H1 (cell line): ENCODE measurements around the gene SEMA5B. TPM values are rescaled to one million over a fixed set of nuclear protein-coding genes. Genes with fewer than 3 reads are reported as not detected.
A peak's percentile ranks its signal among the peaks of the same experiment; 100 is the strongest.

Experiments used
- CTCF ChIA-PET: fragments of 300-600 bp; sonication (Branson Sonifier 250); formaldehyde crosslinking; loops from one replicate; lab custom pipeline; 2021; ENCODE audit not compliant: partially characterized antibody; lab: Charles Lee
- POLR2A ChIA-PET: fragments of 300-600 bp; sonication (Branson Sonifier 250); formaldehyde crosslinking; loops from one replicate; lab custom pipeline; 2021; ENCODE audit warnings: inconsistent platforms; ENCODE audit not compliant: partially characterized antibody; lab: Charles Lee
- DNase-seq, 2 experiments: peaks; one replicate each; pipeline versions ENCODE4 v3.0.0 to v3.0.0-alpha.2; 2010 to 2022; ENCODE audit warnings: low spot score in 2 of 2, low read depth in 1 of 2, mixed read lengths in 1 of 2
- FAIRE-seq: peaks from 2 replicates; lab custom pipeline; 2011; peaks lifted over from hg19 to GRCh38; lab: Jason Lieb, UNC
- H2AFZ ChIP-seq: 2 replicates; pipeline ENCODE4 v1.8.1; 2012; ENCODE audit warnings: low read length, inconsistent platforms
- H2AK5ac ChIP-seq: 2 replicates; pipeline ENCODE4 v1.6.1; 2013; ENCODE audit warnings: low read depth, low read length
- H2BK120ac ChIP-seq: replicated peaks from 2 replicates; pipeline ENCODE3; 2013; ENCODE audit warnings: low read depth, low read length, inconsistent platforms
- H2BK12ac ChIP-seq: 2 replicates; pipeline ENCODE4 v1.6.1; 2013; ENCODE audit warnings: low read depth, low read length
- H2BK15ac ChIP-seq: 2 replicates; pipeline ENCODE4 v1.6.1; 2013; ENCODE audit warnings: low read length
- H2BK20ac ChIP-seq: 2 replicates; pipeline ENCODE4 v1.6.1; 2013; ENCODE audit warnings: low read length
- H2BK5ac ChIP-seq: 2 replicates; pipeline ENCODE4 v1.6.1; 2013; ENCODE audit warnings: low read depth, low read length
- H3K14ac ChIP-seq: 2 replicates; pipeline ENCODE4 v1.6.1; 2013; ENCODE audit warnings: inconsistent platforms; ENCODE audit not compliant: insufficient read length
- H3K18ac ChIP-seq: 2 replicates; pipeline ENCODE4 v1.6.1; 2013; ENCODE audit warnings: low read length; ENCODE audit errors: extremely low read depth
- H3K23ac ChIP-seq: 2 replicates; pipeline ENCODE4 v1.6.1; 2013; ENCODE audit warnings: inconsistent platforms; ENCODE audit not compliant: insufficient read length
- H3K23me2 ChIP-seq: 2 replicates; pipeline ENCODE4 v1.6.1; 2013; ENCODE audit warnings: low read depth, low read length
- H3K27ac ChIP-seq: 2 replicates; pipeline ENCODE4 v1.6.1; 2011; ENCODE audit warnings: low read depth, low read length, inconsistent platforms
- H3K27me3 ChIP-seq, 4 experiments: replicated peaks in 1 of 4; 1 replicate in 1 of 4; 2 replicates in 3 of 4; pipeline versions ENCODE4 v1.6.1 to v1.8.1; 2011 to 2013; ENCODE audit warnings: low read length in 3 of 4, mild to moderate bottlenecking in 3 of 4, inconsistent platforms in 2 of 4, mixed read lengths in 2 of 4, moderate library complexity in 1 of 4; ENCODE audit not compliant: control insufficient read depth in 3 of 4, insufficient read depth in 3 of 4; ENCODE audit errors: extremely low read depth in 1 of 4
- H3K36me3 ChIP-seq, 4 experiments: 2 replicates each; pipeline versions ENCODE4 v1.6.1 to v1.8.1; 2011 to 2013; ENCODE audit warnings: mild to moderate bottlenecking in 4 of 4, low read length in 3 of 4, moderate library complexity in 2 of 4, control low read depth in 1 of 4, inconsistent platforms in 1 of 4; ENCODE audit not compliant: insufficient read depth in 4 of 4, control insufficient read depth in 2 of 4
- H3K4ac ChIP-seq: replicated peaks from 2 replicates; pipeline ENCODE3; 2013; ENCODE audit warnings: low read length, low read depth, mixed read lengths, inconsistent platforms; ENCODE audit not compliant: insufficient read length
- H3K4me1 ChIP-seq, 4 experiments: replicated peaks in 1 of 4; 1 replicate in 1 of 4; 2 replicates in 3 of 4; pipeline versions ENCODE4 v1.6.1 to v1.8.1; 2011 to 2013; ENCODE audit warnings: low read length in 3 of 4, inconsistent platforms in 2 of 4, mixed read lengths in 1 of 4; ENCODE audit not compliant: insufficient read depth in 4 of 4, control insufficient read depth in 3 of 4
- H3K4me2 ChIP-seq, 2 experiments: 2 replicates each; pipeline versions ENCODE4 v1.6.1 to v1.8.1; 2011 to 2013; ENCODE audit warnings: low read depth in 2 of 2, low read length in 2 of 2, control low read depth in 1 of 2, inconsistent platforms in 1 of 2, mild to moderate bottlenecking in 1 of 2; ENCODE audit not compliant: insufficient read depth in 1 of 2
- H3K4me3 ChIP-seq, 4 experiments: fragments of 200-600, 300-600 bp in 1 of 4; sonication (generic), shearing (Covaris generic), sonication (Bioruptor Twin) in 1 of 4; 2 replicates each; pipeline versions ENCODE4 v1.5.1 to v1.8.1; 2011 to 2016; ENCODE audit warnings: low read length in 4 of 4, low read depth in 3 of 4, control low read depth in 2 of 4, inconsistent platforms in 2 of 4, mild to moderate bottlenecking in 2 of 4, mixed read lengths in 1 of 4, moderate library complexity in 1 of 4; ENCODE audit not compliant: insufficient read depth in 2 of 4; ENCODE audit errors: extremely low read depth in 1 of 4
- H3K56ac ChIP-seq: replicated peaks from 2 replicates; pipeline ENCODE3; 2013; ENCODE audit warnings: low read depth, mild to moderate bottlenecking, mixed read lengths, low read length, inconsistent platforms; ENCODE audit not compliant: insufficient read length
- H3K79me1 ChIP-seq: 2 replicates; pipeline ENCODE4 v1.6.1; 2013; ENCODE audit warnings: low read depth, low read length, control low read depth
- H3K79me2 ChIP-seq, 2 experiments: 2 replicates each; pipeline versions ENCODE4 v1.6.1 to v1.8.1; 2012 to 2013; ENCODE audit warnings: low read length in 2 of 2, mild to moderate bottlenecking in 2 of 2, inconsistent platforms in 1 of 2; ENCODE audit not compliant: insufficient read depth in 2 of 2, control insufficient read depth in 1 of 2
- H3K9ac ChIP-seq, 4 experiments: replicated peaks in 1 of 4; 1 replicate in 1 of 4; 2 replicates in 3 of 4; pipeline versions ENCODE4 v1.6.1 to v1.8.1; 2011 to 2013; ENCODE audit warnings: low read depth in 3 of 4, low read length in 3 of 4, control low read depth in 2 of 4, mild to moderate bottlenecking in 2 of 4, moderate library complexity in 2 of 4, inconsistent platforms in 1 of 4; ENCODE audit errors: extremely low read depth in 1 of 4
- H3K9me3 ChIP-seq, 2 experiments: 2 replicates each; pipeline versions ENCODE4 v1.6.1 to v1.8.1; 2012 to 2013; ENCODE audit warnings: mild to moderate bottlenecking in 2 of 2, moderate library complexity in 2 of 2, control low read depth in 1 of 2, inconsistent platforms in 1 of 2, low read depth in 1 of 2, low read length in 1 of 2, mixed read lengths in 1 of 2; ENCODE audit not compliant: insufficient read depth in 2 of 2
- H4K20me1 ChIP-seq, 2 experiments: replicated peaks in 1 of 2; 2 replicates each; pipeline versions ENCODE3 to v1.8.1; 2011 to 2013; ENCODE audit warnings: inconsistent platforms in 2 of 2, low read length in 2 of 2, mild to moderate bottlenecking in 1 of 2; ENCODE audit not compliant: insufficient read depth in 2 of 2, control insufficient read depth in 1 of 2
- H4K5ac ChIP-seq: 2 replicates; pipeline ENCODE4 v1.6.1; 2013; ENCODE audit warnings: low read length, low read depth, mixed read lengths, inconsistent platforms; ENCODE audit not compliant: insufficient read length
- H4K8ac ChIP-seq: 2 replicates; pipeline ENCODE4 v1.8.0; 2013; ENCODE audit warnings: mild to moderate bottlenecking, moderate library complexity, low read length, inconsistent platforms; ENCODE audit not compliant: insufficient read depth; ENCODE audit errors: extremely low read depth
- H4K91ac ChIP-seq: replicated peaks from 2 replicates; pipeline ENCODE3; 2013; ENCODE audit warnings: low read length, mixed read lengths, inconsistent platforms; ENCODE audit not compliant: insufficient read length
- CTCF ChIP-seq, 3 experiments: IDR thresholded peaks; 1 replicate in 2 of 3; 2 replicates in 1 of 3; pipeline versions ENCODE4 v1.5.1 to v1.6.1; 2011; ENCODE audit warnings: low read length in 3 of 3, mild to moderate bottlenecking in 3 of 3, inconsistent platforms in 2 of 3, low read depth in 1 of 3, moderate library complexity in 1 of 3; ENCODE audit not compliant: insufficient read depth in 1 of 3; ENCODE audit errors: control extremely low read depth in 1 of 3
- POLR2A ChIP-seq, 2 experiments: IDR thresholded peaks; 1 replicate in 1 of 2; 2 replicates in 1 of 2; pipeline ENCODE4 v1.6.1; 2011; ENCODE audit warnings: low read depth in 2 of 2, low read length in 2 of 2, mild to moderate bottlenecking in 2 of 2; ENCODE audit errors: control extremely low read depth in 1 of 2
- RAD21 ChIP-seq, 2 experiments: IDR thresholded peaks in 1 of 2; conservative IDR thresholded peaks in 1 of 2; 2 replicates each; pipeline ENCODE4 v1.6.1; 2011; ENCODE audit warnings: low read depth in 2 of 2, low read length in 2 of 2, improper control_type of control experiment in 1 of 2, inconsistent platforms in 1 of 2, mild to moderate bottlenecking in 1 of 2, moderate library complexity in 1 of 2
- WGBS, 2 experiments: shearing (Covaris generic) in 1 of 2; methylation state at CpG; one replicate each; pipeline versions ENCODE4 v1.1.6 to v1.1.7; 2013 to 2015; ENCODE audit warnings: low lambda C conversion rate in 2 of 2, mixed read lengths in 2 of 2, inconsistent platforms in 1 of 2, low coverage in 1 of 2, missing lambda C conversion rate in 1 of 2; ENCODE audit not compliant: insufficient replicate concordance in 2 of 2, insufficient coverage in 1 of 2, insufficient read length in 1 of 2; ENCODE audit errors: extremely low coverage in 1 of 2, missing lambda C conversion rate in 1 of 2; 5-methylcytosine and 5-hydroxymethylcytosine counted together
- polyA plus RNA-seq, 7 experiments: library from polyadenylated mRNA; depleted of rRNA in 3 of 7; stranded (reverse) in 5 of 7; unstranded in 2 of 7; fragments of >200 nt in 5 of 7; fragments of 200-250 nt in 2 of 7; gene quantifications; 1 replicate in 5 of 7; 2 replicates in 1 of 7; 4 replicates in 1 of 7; pipeline versions ENCODE4 v1.2.1 to v1.2.3, GENCODE V29; 2011 to 2013; ENCODE audit warnings: missing spikeins in 2 of 7, mixed read lengths in 2 of 7
- total RNA-seq: library from RNA; stranded (reverse); fragmentation: NEBNext Ultra II Directional; extraction: Animal tissue kit (Norgen Biotek cat#: 25700); gene quantifications from 2 replicates; pipeline ENCODE4 v1.2.1, GENCODE V29; 2021

The SEMA5B gene
- total and polyA plus RNA-seq, 2 of the 8 experiments (the other 6 are each of a cell fraction or from before 2014, with no cell fraction given), result 13.1 to 22.4 TPM

GRCh38 chr3:123036352-123037014, 8.9 kb upstream of the SEMA5B start:
- POLR2A ChIA-PET, result interaction anchor here (1.2 kb wide), 1 partner anchor 94 kb away, joined by 3 read pairs; no protein-coding TSS in a partner anchor
- CTCF ChIA-PET, result interaction anchor here (0.7 to 1.7 kb wide), 3 partner anchors 26 to 94 kb away, joined by 3 to 5 read pairs (median 5); no protein-coding TSS in a partner anchor
- H2BK15ac ChIP-seq, result no peak overlapping the region
- no peaks in the 10 kb centered on the region for H3K23me2 ChIP-seq
- H3K9ac ChIP-seq, result no peak overlapping the region
- no peak overlapping the region for H3K4me2 ChIP-seq
- TF ChIP-seq CTCF (IDR thresholded peaks at IDR 0.05; ENCODE audit: control extremely low read depth in 1 of 3, insufficient read depth in 1 of 3, low read depth in 1 of 3, low read length in 3 of 3) (peak in 1 of 3 experiments; percentile 6; a peak in 1 of 4 replicates), POLR2A (IDR thresholded peaks at IDR 0.05; ENCODE audit: control extremely low read depth in 1 of 2, low read depth in 2 of 2, low read length in 2 of 2) (no peak), RAD21 (IDR thresholded peaks at IDR 0.05 in 1 of 2, conservative IDR thresholded peaks at IDR 0.05 in 1 of 2; ENCODE audit: low read depth in 2 of 2, low read length in 2 of 2) (peak; percentile 19 to 31; a peak in 3 of 4 replicates)
- no peak overlapping the region for H2BK20ac ChIP-seq
- no peak overlapping the region for H3K18ac ChIP-seq
- H3K4me3 ChIP-seq, result no peak overlapping the region
- no peak overlapping the region for H3K23ac ChIP-seq
- no peak overlapping the region for H4K5ac ChIP-seq
- FAIRE-seq (no peak), DNase-seq (no peak)
- no peak overlapping the region for H4K8ac ChIP-seq
- H2BK12ac ChIP-seq, result no peak overlapping the region
- no peak overlapping the region for H2AK5ac ChIP-seq
- no peaks in the 10 kb centered on the region for H3K9me3 ChIP-seq
- no peaks in the 10 kb centered on the region for H3K36me3 ChIP-seq
- no peak overlapping the region for H3K56ac ChIP-seq
- H2BK120ac ChIP-seq, result no peak overlapping the region
- peaks cover 0 to 2% (median 0%) of the 10 kb centered on the region in 4 experiments; a peak in 2 of 7 replicates for H3K27me3 ChIP-seq
- no peaks in the 10 kb centered on the region for H3K79me1 ChIP-seq
- no peak overlapping the region for H2AFZ ChIP-seq
- H3K27ac ChIP-seq, result no peak overlapping the region
- no peak overlapping the region for H2BK5ac ChIP-seq
- no peaks in the 10 kb centered on the region for H3K79me2 ChIP-seq
- no peaks in the 10 kb centered on the region for H4K20me1 ChIP-seq
- H3K4ac ChIP-seq, result no peak overlapping the region
- no peaks in the 10 kb centered on the region for H3K4me1 ChIP-seq
- H3K14ac ChIP-seq, result no peak overlapping the region
- 87% methylated on average over 8 of the region's 8 CpGs; no CpG with 5 or more reads in 1 of the 2 experiments for WGBS, 2 experiments
- no peak overlapping the region for H4K91ac ChIP-seq
